Uterus (tissue), 4 donors: ENCODE results near the gene VIT. TPM values are rescaled to one million over a fixed set of nuclear protein-coding genes. Genes with fewer than 3 reads are reported as not detected.

Experiments
- DNase-seq, 2 donors: peaks; one replicate each; pipeline ENCODE4 v3.0.0-alpha.2; 2019 to 2020
- H3K27ac ChIP-seq, 2 donors: fragments of 200-600 bp; sonication (generic); 1 replicate in 1 of 2; 2 replicates in 1 of 2; pipeline ENCODE4 v1.5.1; 2016 to 2018
- H3K27me3 ChIP-seq, 2 donors: fragments of 200-600 bp; sonication (generic); one replicate each; pipeline ENCODE4 v1.5.1; 2018 to 2019; ENCODE audit warnings: control low read depth in 1 of 2
- H3K36me3 ChIP-seq, 2 donors: fragments of 200-600 bp; sonication (generic); one replicate each; pipeline ENCODE4 v1.5.1; 2019; ENCODE audit warnings: control low read depth in 1 of 2
- H3K4me1 ChIP-seq, 2 donors: fragments of 200-600 bp; sonication (generic); one replicate each; pipeline ENCODE4 v1.5.1; 2018 to 2019; ENCODE audit warnings: control low read depth in 1 of 2
- H3K4me3 ChIP-seq, 2 donors: fragments of 200-600 bp; sonication (generic); 1 replicate in 1 of 2; 2 replicates in 1 of 2; pipeline ENCODE4 v1.5.1; 2018 to 2019; ENCODE audit warnings: mild to moderate bottlenecking in 1 of 2
- H3K9me3 ChIP-seq, 2 donors: fragments of 200-600 bp; sonication (generic); one replicate each; pipeline ENCODE4 v1.5.1; 2019; ENCODE audit warnings: control low read depth in 1 of 2
- CTCF ChIP-seq, 4 experiments: fragments of 200-600 bp in 2 of 4; fragments of 450-650 bp in 2 of 4; sonication (generic) in 2 of 4; IDR thresholded peaks; one replicate each; pipeline ENCODE4 v1.5.1; 2016 to 2019; ENCODE audit warnings: antibody characterized with exemption in 4 of 4, mild to moderate bottlenecking in 2 of 4, moderate library complexity in 1 of 4
- POLR2A ChIP-seq, 2 donors: fragments of 450-650 bp; IDR thresholded peaks; one replicate each; pipeline ENCODE4 v1.6.1; 2016; ENCODE audit warnings: antibody characterized with exemption in 2 of 2, mild to moderate bottlenecking in 1 of 2, moderate library complexity in 1 of 2
- intact Hi-C: fragments of 100-400 bp; cut with DNase I; formaldehyde crosslinking; loops from one replicate; pipeline ENCODE4 v1.15.1; 2023; ENCODE audit warnings: low total_unique reads
- total RNA-seq, 4 donors: library from RNA; depleted of rRNA in 3 of 4; stranded (reverse); fragments of >200 nt in 3 of 4; gene quantifications; one replicate each; pipeline versions ENCODE4 v1.1.0 to v1.2.4, GENCODE V29; 2014 to 2023
- donor health status: DM: yes; HTN: yes; CAD: no.

Gene VIT
- total RNA-seq, 4 donors from 2014 or later = 0.26 to 6.2 (median 2.8) TPM

GRCh38 chr2:36732673-36733036 lies 36.1 kb downstream of the VIT start:
- no peak for DNase-seq
- no peak overlapping the region for H3K4me3 ChIP-seq
- H3K27me3 ChIP-seq = no peaks in the 10 kb centered on the region
- TF ChIP-seq POLR2A (IDR thresholded peaks at IDR 0.05) = no peak
- TF ChIP-seq CTCF (IDR thresholded peaks at IDR 0.05) = no peak
- H3K4me1 ChIP-seq = no peaks in the 10 kb centered on the region
- intact Hi-C loops = no loop called here
- no peaks in the 10 kb centered on the region for H3K9me3 ChIP-seq
- no peaks in the 10 kb centered on the region for H3K36me3 ChIP-seq
- no peak overlapping the region for H3K27ac ChIP-seq

- no peak overlapping the region for H3K27ac ChIP-seq
- intact Hi-C loops = no loop called here
Measured at GRCh38 chr2:36733215-36733614, 36.7 kb downstream of the VIT start.

GRCh38 chr2:36734304-36734703 lies 37.8 kb downstream of the VIT start:
- H3K27ac ChIP-seq = no peak overlapping the region
- no peaks in the 10 kb centered on the region for H3K36me3 ChIP-seq
- H3K27me3 ChIP-seq = no peaks in the 10 kb centered on the region
- no peaks in the 10 kb centered on the region for H3K9me3 ChIP-seq
- no peaks in the 10 kb centered on the region for H3K4me1 ChIP-seq
- intact Hi-C loops = no loop called here
- no peak for TF ChIP-seq POLR2A (IDR thresholded peaks at IDR 0.05)
- no peak overlapping the region for H3K4me3 ChIP-seq
- DNase-seq = no peak

More at GRCh38 chr2:36733215-36733614, 36.7 kb downstream of the VIT start:
- Histone ChIP-seq H3K4me1 (no peaks in the 10 kb centered on the region), H3K36me3 (no peaks in the 10 kb centered on the region), H3K27me3 (no peaks in the 10 kb centered on the region), H3K9me3 (no peaks in the 10 kb centered on the region), H3K4me3 (no peak overlapping the region)
- no peak for TF ChIP-seq CTCF (IDR thresholded peaks at IDR 0.05)
- no peak for TF ChIP-seq POLR2A (IDR thresholded peaks at IDR 0.05)
- DNase-seq = no peak

- no peaks in the 10 kb centered on the region for H3K27me3 ChIP-seq
- no peaks in the 10 kb centered on the region for H3K9me3 ChIP-seq
- no peaks in the 10 kb centered on the region for H3K4me1 ChIP-seq
- H3K27ac ChIP-seq = no peak overlapping the region
- intact Hi-C loops = no loop called here
- no peaks in the 10 kb centered on the region for H3K36me3 ChIP-seq
- TF ChIP-seq POLR2A (IDR thresholded peaks at IDR 0.05) = no peak
- H3K4me3 ChIP-seq = no peak overlapping the region
- no peak for DNase-seq
Measured at GRCh38 chr2:36737131-36737750, 40.7 kb downstream of the VIT start.

- H3K4me1 ChIP-seq = no peaks in the 10 kb centered on the region
- no peaks in the 10 kb centered on the region for H3K9me3 ChIP-seq
- intact Hi-C loops = no loop called here
- no peak overlapping the region for H3K27ac ChIP-seq
- DNase-seq = no peak
- H3K4me3 ChIP-seq = no peak overlapping the region
- no peaks in the 10 kb centered on the region for H3K36me3 ChIP-seq
- no peaks in the 10 kb centered on the region for H3K27me3 ChIP-seq
- TF ChIP-seq CTCF (IDR thresholded peaks at IDR 0.05) = no peak
- TF ChIP-seq POLR2A (IDR thresholded peaks at IDR 0.05) = no peak
Measured at GRCh38 chr2:36740061-36740460, 43.6 kb downstream of the VIT start.

GRCh38 chr2:36741188-36741837 lies 44.8 kb downstream of the VIT start:
- intact Hi-C loops = no loop called here
- no peak for DNase-seq
- H3K36me3 ChIP-seq = no peaks in the 10 kb centered on the region
- no peak overlapping the region for H3K4me3 ChIP-seq
- no peak for TF ChIP-seq POLR2A (IDR thresholded peaks at IDR 0.05)
- H3K27ac ChIP-seq = no peak overlapping the region
- no peaks in the 10 kb centered on the region for H3K27me3 ChIP-seq
- H3K9me3 ChIP-seq = no peaks in the 10 kb centered on the region
- H3K4me1 ChIP-seq = no peaks in the 10 kb centered on the region
